HG03108 (cell line): ENCODE data around the gene PLEKHA6.

Experiments
- ATAC-seq: cut with Tn5 transposase; IDR thresholded peaks from one replicate; pipeline ENCODE4 v1.9.1; 2021; ENCODE audit warnings: moderate library complexity; ENCODE audit not compliant: unreplicated experiment

Gene PLEKHA6

DNA sequence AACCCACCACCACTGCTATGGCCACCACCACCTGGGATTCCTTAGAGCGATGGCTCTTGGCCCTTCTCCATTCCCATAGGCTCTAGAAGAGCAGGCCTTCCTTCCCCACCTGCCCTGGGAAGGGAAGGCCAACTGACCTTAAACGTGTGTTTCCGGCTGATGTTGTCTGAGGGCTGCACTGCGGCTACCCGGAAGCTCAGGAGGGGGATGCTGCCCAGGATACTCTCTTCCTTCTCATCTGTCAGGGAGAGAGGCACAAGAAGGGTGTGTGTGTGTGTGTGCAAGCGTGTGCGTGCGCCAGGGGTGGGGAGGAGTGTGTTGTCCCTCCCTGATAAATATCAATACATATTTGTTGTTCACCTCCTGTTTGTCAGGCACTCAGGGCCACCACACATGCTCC, 94.9 kb downstream of the PLEKHA6 start:
- ATAC-seq: no peak

DNA sequence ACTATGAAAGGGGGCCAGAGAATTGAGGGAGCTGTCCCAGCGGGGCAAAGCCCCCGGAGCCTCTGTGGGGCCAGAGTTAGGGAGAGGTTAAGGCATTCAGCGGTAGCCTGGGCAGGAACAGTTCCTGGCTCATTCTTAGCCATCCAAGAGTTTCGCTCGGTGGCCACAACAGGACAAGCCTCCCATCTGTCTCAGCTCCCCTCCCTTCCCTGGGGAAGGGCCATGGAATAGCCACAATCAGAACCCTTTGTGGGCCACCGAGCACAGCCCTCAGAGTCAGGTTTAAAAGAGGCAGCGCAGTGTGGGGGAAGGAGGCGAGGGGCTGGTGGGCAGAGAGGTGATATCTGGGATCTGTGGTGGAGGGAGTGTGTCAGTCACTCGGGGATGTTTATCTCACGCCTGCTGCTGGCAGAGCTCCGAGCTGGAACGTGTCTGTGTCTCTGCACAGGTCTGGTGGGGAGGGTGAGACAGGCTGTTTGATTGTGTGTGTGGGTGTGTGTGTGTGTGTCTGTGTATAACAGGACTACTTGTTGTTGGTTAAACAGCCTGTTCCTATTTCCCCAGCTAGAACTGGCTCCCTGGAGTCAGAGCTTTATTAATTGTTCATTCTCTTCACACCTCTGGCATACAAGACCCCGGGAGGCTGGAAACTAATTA, 96.3 kb downstream of the PLEKHA6 start:
- ATAC-seq: no peak

DNA sequence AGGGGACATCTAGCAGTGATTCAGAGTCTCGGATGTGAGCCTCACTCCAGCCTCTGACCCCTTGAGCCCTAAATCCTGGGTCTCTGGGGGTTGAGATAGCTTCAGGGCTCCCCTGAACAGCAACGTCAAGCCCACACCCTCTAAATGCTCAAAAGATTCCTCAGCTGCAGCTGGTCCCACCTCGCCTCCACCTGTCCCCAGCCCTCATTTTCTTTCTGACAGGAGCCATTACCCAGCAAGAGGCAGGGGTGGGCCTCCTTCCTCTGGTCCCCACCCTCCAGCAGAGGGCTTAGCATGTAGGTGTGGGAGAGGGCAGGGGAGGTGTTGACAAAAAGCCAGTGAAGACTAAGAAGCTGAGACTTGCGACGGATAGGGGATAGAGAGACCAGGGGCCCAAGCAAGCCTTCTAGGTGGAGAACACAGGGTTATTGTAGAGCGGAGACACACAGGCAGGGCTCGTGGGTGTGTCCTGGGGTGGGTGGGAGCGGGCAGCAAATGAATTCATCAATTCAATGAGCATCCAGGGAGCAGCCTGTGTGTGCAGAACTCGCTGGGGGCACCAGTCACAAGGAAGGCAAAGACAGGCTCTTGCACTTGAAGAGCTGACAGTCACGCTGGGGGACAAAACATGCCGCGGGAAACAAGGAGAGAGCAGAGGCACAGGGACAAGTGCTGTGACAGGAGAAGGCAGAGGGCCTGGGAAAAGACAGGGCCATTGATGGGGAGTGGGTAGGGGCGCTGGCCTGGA, 97.0 kb downstream of the PLEKHA6 start:
- no peak for ATAC-seq

- ATAC-seq: no peak
Observed at GRCh38 chr1:204261746-204262505, 97.8 kb downstream of the PLEKHA6 start.

GRCh38 chr1:204261266-204261665, 98.5 kb downstream of the PLEKHA6 start:
- no peak for ATAC-seq

DNA sequence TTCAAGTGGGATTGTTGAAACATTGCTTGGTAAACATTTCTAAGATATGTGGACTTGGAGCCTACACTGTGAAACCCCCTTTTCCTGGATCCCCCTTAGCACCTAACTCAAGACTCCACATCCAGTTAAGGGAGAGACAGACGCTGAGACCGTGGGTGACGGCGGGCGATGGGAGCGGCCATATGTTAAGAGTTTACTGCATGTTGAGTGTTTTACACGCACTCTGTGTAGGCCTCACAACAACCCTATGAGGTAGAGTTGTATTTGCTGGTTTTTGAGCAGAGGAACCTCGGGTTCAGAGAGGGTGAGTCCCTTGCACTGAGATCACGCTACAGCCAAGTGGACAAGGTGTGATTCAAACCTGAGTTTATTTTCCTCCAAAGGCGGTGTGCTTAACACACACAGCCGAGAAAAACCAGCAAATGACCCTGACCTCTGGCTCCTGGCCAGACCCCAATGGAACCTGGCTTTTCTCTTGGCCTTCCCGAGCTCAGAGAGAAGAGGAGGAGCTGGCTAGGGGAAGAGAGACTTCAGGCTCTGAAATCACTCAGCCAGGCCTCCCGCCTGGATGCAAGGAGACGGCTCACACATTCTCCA, 99.0 kb downstream of the PLEKHA6 start:
- ATAC-seq: no peak

GRCh38 chr1:204259782-204260181, 99.9 kb downstream of the PLEKHA6 start:
- ATAC-seq: no peak

- ATAC-seq: no peak
Observed at GRCh38 chr1:204259196-204259595, 100.5 kb downstream of the PLEKHA6 start.

DNA sequence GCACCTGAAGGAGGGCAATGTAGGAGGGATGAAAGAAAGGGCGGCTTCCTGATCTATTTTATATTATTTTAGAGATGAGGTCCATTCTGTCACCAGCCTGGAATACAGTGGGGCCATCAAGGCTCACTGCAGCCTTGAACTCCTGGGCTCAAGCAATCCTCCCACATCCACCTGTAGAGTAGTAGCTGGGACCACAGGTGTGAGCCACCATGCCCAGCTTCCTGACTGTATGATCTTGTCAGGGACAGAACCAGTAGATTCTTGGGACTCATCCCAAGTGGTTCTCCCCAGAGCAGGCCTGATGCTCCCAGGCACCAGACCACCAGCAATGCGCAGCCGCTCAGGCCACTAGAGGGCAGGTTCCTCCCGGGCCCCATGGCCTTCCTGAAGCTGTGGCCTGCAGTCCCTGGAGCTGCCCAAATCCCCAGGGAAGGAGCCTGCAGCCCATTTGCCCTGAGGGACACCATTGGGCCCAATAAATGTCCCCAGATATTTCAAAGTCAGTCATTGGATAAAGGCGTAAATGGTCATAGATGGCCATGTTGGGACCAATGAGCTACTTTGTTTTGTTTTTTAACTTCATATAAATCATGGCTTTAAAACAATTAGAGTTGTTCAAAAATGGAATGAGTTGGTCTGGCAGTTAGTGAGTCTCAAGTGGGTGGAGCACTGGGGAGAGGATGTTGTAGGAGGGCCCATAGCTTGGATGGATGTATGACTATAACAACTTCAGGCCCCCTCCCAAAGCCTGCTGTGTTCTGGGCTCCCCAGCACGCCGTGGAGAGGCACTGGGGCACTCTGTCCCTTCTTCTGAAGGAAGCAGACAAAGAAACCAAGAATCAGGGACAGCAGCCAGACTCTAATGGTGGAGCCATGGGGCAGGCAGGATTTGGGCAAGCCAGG, 101.3 kb downstream of the PLEKHA6 start:
- no peak for ATAC-seq

GRCh38 chr1:204257446-204257845, 102.3 kb downstream of the PLEKHA6 start:
- no peak for ATAC-seq

GRCh38 chr1:204256531-204256930, 103.2 kb downstream of the PLEKHA6 start:
- no peak for ATAC-seq

GRCh38 chr1:204255966-204256365, 103.8 kb downstream of the PLEKHA6 start:
- no peak for ATAC-seq

- ATAC-seq: no peak
Observed at GRCh38 chr1:204255225-204255624, 104.5 kb downstream of the PLEKHA6 start.

- ATAC-seq: no peak
Observed at GRCh38 chr1:204254031-204254661, 105.6 kb downstream of the PLEKHA6 start.

- no peak for ATAC-seq
Observed at GRCh38 chr1:204251926-204252689, 107.6 kb downstream of the PLEKHA6 start.

GRCh38 chr1:204251286-204251685, 108.4 kb downstream of the PLEKHA6 start:
- ATAC-seq: no peak

GRCh38 chr1:204250428-204251030, 109.2 kb downstream of the PLEKHA6 start:
- ATAC-seq: no peak

GRCh38 chr1:204249736-204250427, 109.8 kb downstream of the PLEKHA6 start:
- ATAC-seq: no peak
